Activated naive CD4-positive, alpha-beta T cell treated with anti-CD3 and anti-CD28 coated beads, Interleukin-2, amount 10 ng/mL, durations not matched to agents 5 hours and 36 hours (primary cell): ENCODE results near the gene H3-3A. TPM values are rescaled to one million over a fixed set of nuclear protein-coding genes. Genes with fewer than 3 reads are reported as not detected.

Experiments
- total RNA-seq, 2 experiments: library from RNA; stranded (reverse); gene quantifications; one replicate each; pipeline ENCODE4 v1.2.3, GENCODE V29; 2021

The H3-3A gene
- 100 to 1,000 TPM; 648 to 657 TPM for total RNA-seq

DNA sequence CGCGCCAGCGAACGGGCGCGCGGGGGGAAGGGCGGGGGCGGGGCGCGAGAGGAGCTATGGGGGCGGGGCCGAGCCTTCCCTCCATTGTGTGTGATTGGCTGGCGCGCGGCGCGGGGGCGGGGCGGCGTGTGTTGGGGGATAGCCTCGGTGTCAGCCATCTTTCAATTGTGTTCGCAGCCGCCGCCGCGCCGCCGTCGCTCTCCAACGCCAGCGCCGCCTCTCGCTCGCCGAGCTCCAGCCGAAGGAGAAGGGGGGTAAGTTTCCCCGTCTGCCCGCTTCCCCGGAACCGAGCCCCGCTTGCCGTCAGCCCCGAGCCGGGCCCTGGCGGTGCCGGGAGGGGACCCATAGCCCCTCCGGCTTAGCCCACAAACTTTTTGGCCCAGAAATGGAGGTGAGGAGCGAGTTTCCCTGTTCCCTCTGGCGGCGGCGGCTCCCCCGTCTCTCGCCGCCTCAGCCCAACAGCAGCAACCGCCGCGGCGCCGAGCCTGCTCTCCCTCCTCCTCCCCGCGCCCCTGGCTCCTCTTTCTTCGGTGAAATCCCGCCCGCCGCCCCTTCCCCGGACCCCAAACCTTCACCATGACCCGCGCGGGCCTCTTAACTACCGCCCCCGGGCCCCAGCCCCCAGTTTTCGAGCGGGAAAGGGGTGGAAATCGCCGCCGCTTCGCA lies at the start of gene H3-3A:
H3-3A (plus strand) TSS at position 159 of the 666 bp plus-strand sequence. CDS start 1,636 bp downstream, outside the sequence.

Other genes with a start within 250 kb of the H3-3A start
- 100 to 1,000 TPM; 241 to 250 TPM for gene TMEM63A, start 180.3 kb upstream of the H3-3A start, total RNA-seq
- under 1 TPM in 1 of 2 experiments, not detected in 1; 0.19 TPM for gene LEFTY1, start 173.6 kb upstream of the H3-3A start, total RNA-seq
- 100 to 1,000 TPM; 114 to 115 TPM for gene PYCR2, start 138.5 kb upstream of the H3-3A start, total RNA-seq
- gene LEFTY2, start 121.5 kb upstream of the H3-3A start, total RNA-seq = not detected
- gene SDE2, start 63.4 kb upstream of the H3-3A start, total RNA-seq = 10 to 100 TPM; 16.6 to 17.2 TPM
- 10 to 100 TPM; 21.5 to 22.4 TPM for gene ACBD3, start 124.0 kb downstream of the H3-3A start, total RNA-seq
- gene MIXL1, start 160.9 kb downstream of the H3-3A start, total RNA-seq = not detected
- gene LIN9, start 246.4 kb downstream of the H3-3A start, total RNA-seq = 1 to 10 TPM; 8.6 to 9.8 TPM